Activated CD4-positive, alpha-beta T cell treated with anti-CD3 and anti-CD28 coated beads, Interleukin-10, Interleukin-2, amounts not matched to agents 100 ng/mL and 50 ng/mL, durations not matched to agents 16 hours and 8 hours (primary cell): Measurements from ENCODE around the gene NLGN1.

Source experiments
- DNase-seq: peaks from one replicate; pipeline ENCODE4 v3.0.0-alpha.2; 2020

The NLGN1 gene

GRCh38 chr3:173774294-173774693 lies 376.8 kb downstream of the NLGN1 start:
- DNase-seq: no peak

- DNase-seq: no peak
These were observed 380.7 kb downstream of the NLGN1 start for GRCh38 chr3:173778251-173778650.

- no peak for DNase-seq
These were observed 382.5 kb downstream of the NLGN1 start for GRCh38 chr3:173780067-173780466.

- DNase-seq: no peak
These were observed 387.5 kb downstream of the NLGN1 start for GRCh38 chr3:173785004-173785403.

GRCh38 chr3:173789530-173790162 lies 392.1 kb downstream of the NLGN1 start:
- DNase-seq: no peak

GRCh38 chr3:173793963-173794362 lies 396.4 kb downstream of the NLGN1 start:
- DNase-seq: no peak

- DNase-seq: no peak
These were observed 398.9 kb downstream of the NLGN1 start for GRCh38 chr3:173796405-173796804.

- DNase-seq: no peak
These were observed 399.3 kb downstream of the NLGN1 start for GRCh38 chr3:173796890-173797289.

- DNase-seq: no peak
These were observed 401.7 kb downstream of the NLGN1 start for GRCh38 chr3:173799060-173799816.

- DNase-seq: no peak
These were observed 402.6 kb downstream of the NLGN1 start for GRCh38 chr3:173800154-173800553.

- no peak for DNase-seq
These were observed 417.3 kb downstream of the NLGN1 start for GRCh38 chr3:173814809-173815208.

GRCh38 chr3:173819368-173819767 lies 421.8 kb downstream of the NLGN1 start:
- DNase-seq: no peak

GRCh38 chr3:173823911-173824460 lies 426.4 kb downstream of the NLGN1 start:
- DNase-seq: no peak

- no peak for DNase-seq
These were observed 428.2 kb downstream of the NLGN1 start for GRCh38 chr3:173825730-173826129.

GRCh38 chr3:173826416-173826815 lies 428.9 kb downstream of the NLGN1 start:
- no peak for DNase-seq

GRCh38 chr3:173826901-173827609 lies 429.5 kb downstream of the NLGN1 start:
- no peak for DNase-seq

GRCh38 chr3:173838644-173839043 lies 441.1 kb downstream of the NLGN1 start:
- no peak for DNase-seq

- DNase-seq: no peak
These were observed 442.3 kb downstream of the NLGN1 start for GRCh38 chr3:173839859-173840258.

- DNase-seq: no peak
These were observed 443.8 kb downstream of the NLGN1 start for GRCh38 chr3:173841334-173841733.

- DNase-seq: no peak
These were observed 445.5 kb downstream of the NLGN1 start for GRCh38 chr3:173843060-173843459.

GRCh38 chr3:173846584-173846983 lies 449.0 kb downstream of the NLGN1 start:
- DNase-seq: no peak

- DNase-seq: no peak
These were observed 451.9 kb downstream of the NLGN1 start for GRCh38 chr3:173849489-173849888.

GRCh38 chr3:173857154-173857553 lies 459.6 kb downstream of the NLGN1 start:
- no peak for DNase-seq

GRCh38 chr3:173862701-173863100 lies 465.2 kb downstream of the NLGN1 start:
- no peak for DNase-seq
